Measurements from ENCODE around the gene C21orf91.

GRCh38 chr21:17752171-17752570 is 67.0 kb downstream of the C21orf91 start:
- TF ChIP-seq, protein P1, sequence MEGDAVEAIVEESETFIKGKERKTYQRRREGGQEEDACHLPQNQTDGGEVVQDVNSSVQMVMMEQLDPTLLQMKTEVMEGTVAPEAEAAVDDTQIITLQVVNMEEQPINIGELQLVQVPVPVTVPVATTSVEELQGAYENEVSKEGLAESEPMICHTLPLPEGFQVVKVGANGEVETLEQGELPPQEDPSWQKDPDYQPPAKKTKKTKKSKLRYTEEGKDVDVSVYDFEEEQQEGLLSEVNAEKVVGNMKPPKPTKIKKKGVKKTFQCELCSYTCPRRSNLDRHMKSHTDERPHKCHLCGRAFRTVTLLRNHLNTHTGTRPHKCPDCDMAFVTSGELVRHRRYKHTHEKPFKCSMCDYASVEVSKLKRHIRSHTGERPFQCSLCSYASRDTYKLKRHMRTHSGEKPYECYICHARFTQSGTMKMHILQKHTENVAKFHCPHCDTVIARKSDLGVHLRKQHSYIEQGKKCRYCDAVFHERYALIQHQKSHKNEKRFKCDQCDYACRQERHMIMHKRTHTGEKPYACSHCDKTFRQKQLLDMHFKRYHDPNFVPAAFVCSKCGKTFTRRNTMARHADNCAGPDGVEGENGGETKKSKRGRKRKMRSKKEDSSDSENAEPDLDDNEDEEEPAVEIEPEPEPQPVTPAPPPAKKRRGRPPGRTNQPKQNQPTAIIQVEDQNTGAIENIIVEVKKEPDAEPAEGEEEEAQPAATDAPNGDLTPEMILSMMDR (IDR thresholded peaks at IDR 0.05): no peak
- no peak for TF ChIP-seq POLR2A (IDR thresholded peaks at IDR 0.05)
- TF ChIP-seq POLR2AphosphoS5 (IDR thresholded peaks at IDR 0.05): no peak

All from prostate gland (tissue), 2 donors.